Measurements from ENCODE around the gene RUNDC3A. TPM values are rescaled to one million over a fixed set of nuclear protein-coding genes. Genes with fewer than 3 reads are reported as not detected.

The RUNDC3A gene
- total RNA-seq, 1 donor from 2014 or later = 10.3 TPM

GRCh38 chr17:44311562-44312181, 3.3 kb downstream of the RUNDC3A start:
- H3K27me3 Mint-ChIP-seq = peaks cover 67% of the 10 kb centered on the region
- DNase-seq (ENCODE audit: extremely low spot score, unreplicated experiment) = no peak
- peaks cover 9% of the 10 kb centered on the region for H3K4me1 Mint-ChIP-seq (ENCODE audit: unreplicated experiment)
- TF ChIP-seq CTCF (conservative IDR thresholded peaks at IDR 0.05) = no peak
- no peak overlapping the region for H3K4me3 Mint-ChIP-seq
- no peaks in the 10 kb centered on the region for H3K9me3 Mint-ChIP-seq
- no peaks in the 10 kb centered on the region for H3K36me3 Mint-ChIP-seq
- H3K27ac Mint-ChIP-seq = no peak overlapping the region

GRCh38 chr17:44312396-44313104, 4.1 kb downstream of the RUNDC3A start:
- no peak for DNase-seq (ENCODE audit: extremely low spot score, unreplicated experiment)
- TF ChIP-seq CTCF (conservative IDR thresholded peaks at IDR 0.05) = no peak
- Mint-ChIP-seq H3K36me3 (peaks cover 4% of the 10 kb centered on the region), H3K27ac (no peak overlapping the region), H3K27me3 (peaks cover 68% of the 10 kb centered on the region), H3K4me1 (ENCODE audit: unreplicated experiment) (peaks cover 9% of the 10 kb centered on the region), H3K9me3 (no peaks in the 10 kb centered on the region), H3K4me3 (no peak overlapping the region)

GRCh38 chr17:44314031-44314430, 5.6 kb downstream of the RUNDC3A start:
- H3K4me3 Mint-ChIP-seq = peak overlapping the region; percentile 7
- DNase-seq (ENCODE audit: extremely low spot score, unreplicated experiment) = no peak
- peaks cover 9% of the 10 kb centered on the region for H3K4me1 Mint-ChIP-seq (ENCODE audit: unreplicated experiment)
- TF ChIP-seq CTCF (conservative IDR thresholded peaks at IDR 0.05) = no peak
- no peaks in the 10 kb centered on the region for H3K9me3 Mint-ChIP-seq
- H3K27me3 Mint-ChIP-seq = peaks cover 76% of the 10 kb centered on the region
- H3K27ac Mint-ChIP-seq = no peak overlapping the region
- H3K36me3 Mint-ChIP-seq = peaks cover 5% of the 10 kb centered on the region

GRCh38 chr17:44314524-44314868, 6.1 kb downstream of the RUNDC3A start:
- H3K4me3 Mint-ChIP-seq = peak overlapping the region; percentile 7
- peaks cover 80% of the 10 kb centered on the region for H3K27me3 Mint-ChIP-seq
- TF ChIP-seq CTCF (conservative IDR thresholded peaks at IDR 0.05) = no peak
- H3K36me3 Mint-ChIP-seq = peaks cover 7% of the 10 kb centered on the region
- no peak for DNase-seq (ENCODE audit: extremely low spot score, unreplicated experiment)
- H3K4me1 Mint-ChIP-seq (ENCODE audit: unreplicated experiment) = peaks cover 9% of the 10 kb centered on the region
- no peak overlapping the region for H3K27ac Mint-ChIP-seq
- H3K9me3 Mint-ChIP-seq = no peaks in the 10 kb centered on the region

GRCh38 chr17:44314869-44315661, 6.7 kb downstream of the RUNDC3A start:
- Mint-ChIP-seq H3K9me3 (no peaks in the 10 kb centered on the region), H3K27me3 (peaks cover 76% of the 10 kb centered on the region), H3K27ac (no peak overlapping the region), H3K4me3 (peak overlapping the region; percentile 71), H3K4me1 (ENCODE audit: unreplicated experiment) (peaks cover 9% of the 10 kb centered on the region), H3K36me3 (peaks cover 9% of the 10 kb centered on the region)
- TF ChIP-seq CTCF (conservative IDR thresholded peaks at IDR 0.05) = no peak
- no peak for DNase-seq (ENCODE audit: extremely low spot score, unreplicated experiment)

Measured in type B pancreatic cell (in vitro differentiated cells).